Stomach (tissue), 9 donors: Measurements from ENCODE around the gene PDE4D. TPM values are rescaled to one million over a fixed set of nuclear protein-coding genes. Genes with fewer than 3 reads are reported as not detected.

ENCODE experiments used
- DNase-seq, 2 donors: peaks; one replicate each; pipeline versions ENCODE4 v3.0.0 to v3.0.0-alpha.2; 2013 to 2019
- H3K27ac ChIP-seq, 5 donors: fragments of 200-600 bp in 4 of 5; sonication (generic) in 4 of 5; one replicate each; pipeline ENCODE4 v1.5.1; 2013 to 2019; ENCODE audit warnings: mild to moderate bottlenecking in 1 of 5, moderate library complexity in 1 of 5
- H3K27me3 ChIP-seq, 3 donors: fragments of 200-600 bp; sonication (generic); one replicate each; pipeline ENCODE4 v1.5.1; 2017 to 2019; ENCODE audit warnings: mixed run types in 1 of 3
- H3K36me3 ChIP-seq, 4 donors: fragments of 200-600 bp; sonication (generic); 1 replicate in 3 of 4; 2 replicates in 1 of 4; pipeline ENCODE4 v1.5.1; 2016 to 2019
- H3K4me1 ChIP-seq, 4 donors: fragments of 200-600 bp; sonication (generic); one replicate each; pipeline ENCODE4 v1.5.1; 2016 to 2019
- H3K4me3 ChIP-seq, 4 donors: fragments of 200-600 bp; sonication (generic) in 3 of 4; one replicate each; pipeline ENCODE4 v1.5.1; 2016 to 2019; ENCODE audit warnings: mild to moderate bottlenecking in 1 of 4
- H3K9me3 ChIP-seq, 4 donors: fragments of 200-600 bp; sonication (generic); one replicate each; pipeline ENCODE4 v1.5.1; 2016 to 2019
- EP300 ChIP-seq: sonication (generic); formaldehyde crosslinking; IDR thresholded peaks from one replicate; pipeline ENCODE4 v1.6.1; 2017; ENCODE audit warnings: antibody characterized with exemption
- POLR2A ChIP-seq, 4 donors: fragments of 450-650 bp; IDR thresholded peaks; one replicate each; pipeline ENCODE4 v1.6.1; 2016; ENCODE audit warnings: antibody characterized with exemption in 4 of 4, control low read depth in 2 of 4, mild to moderate bottlenecking in 1 of 4, moderate library complexity in 1 of 4
- POLR2AphosphoS5 ChIP-seq, 3 donors: sonication (generic); formaldehyde crosslinking; IDR thresholded peaks; one replicate each; pipeline ENCODE4 v1.6.1; 2016; ENCODE audit warnings: antibody characterized with exemption in 3 of 3
- WGBS, 5 donors: extraction: QIAGEN DNeasy Blood & Tissue Kit in 3 of 5; methylation state at CpG; one replicate each; pipeline versions ENCODE4 v1.1.5 to v1.1.7; 2013 to 2018; 5-methylcytosine and 5-hydroxymethylcytosine counted together
- intact Hi-C: fragments of 100-400 bp; cut with DNase I; formaldehyde crosslinking; loops from one replicate; pipeline ENCODE4 v1.15.1; 2023; ENCODE audit warnings: low total_unique reads
- polyA plus RNA-seq, 3 donors: library from polyadenylated mRNA; stranded (reverse); fragments of 200-250 nt; gene quantifications; one replicate each; pipeline ENCODE4 v1.2.3, GENCODE V29; 2013
- total RNA-seq, 5 donors: library from RNA; depleted of rRNA; stranded (reverse); fragments of >200 nt; gene quantifications; one replicate each; pipeline versions ENCODE4 v1.1.0 to v1.2.3, GENCODE V29; 2014 to 2016
- TF ChIP-seq, protein P1 (sequence below), 7 experiments: fragments of 450-650 bp in 4 of 7; fragments of 200-600 bp in 3 of 7; sonication (generic) in 3 of 7; IDR thresholded peaks; one replicate each; pipeline ENCODE4 v1.5.1; 2016 to 2019; ENCODE audit warnings: antibody characterized with exemption in 7 of 7, control low read depth in 2 of 7, mild to moderate bottlenecking in 1 of 7
- donor health status: healthy with polysubstance abuse.
- donor health status: Bipolar disorder and iron deficiency.
- donor health status: healthy.

PDE4D gene
- total and polyA plus RNA-seq, 8 donors: 3.1 to 147 (median 97.3) TPM

DNA sequence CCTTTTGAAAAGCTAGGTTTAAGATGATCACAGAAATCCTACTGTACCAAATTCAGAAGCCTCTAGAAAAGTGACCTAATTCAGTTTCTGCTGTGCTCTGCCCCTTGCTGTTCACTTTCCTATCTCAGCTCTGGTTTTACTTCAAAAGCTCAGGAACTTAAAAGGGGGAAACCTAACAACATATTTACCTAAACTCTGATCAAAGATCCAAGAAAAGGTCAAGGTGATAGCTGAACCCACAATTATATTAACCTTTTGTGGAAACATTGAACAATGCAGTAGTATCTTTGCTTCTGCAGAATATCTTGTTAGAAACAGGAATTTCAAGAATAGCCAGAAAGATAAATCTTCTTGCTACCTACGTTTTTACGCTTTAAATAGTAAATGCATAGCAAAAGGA is 568.5 kb downstream of the PDE4D start:
- 34 to 68% (median 44%) methylated on average over 2 of the region's 2 CpGs for WGBS, 5 donors
- Histone ChIP-seq H3K36me3 (no peaks in the 10 kb centered on the region), H3K4me3 (no peak overlapping the region), H3K4me1 (peaks cover 7 to 23% (median 10%) of the 10 kb centered on the region in 4 donors), H3K27ac (no peak overlapping the region), H3K9me3 (no peaks in the 10 kb centered on the region), H3K27me3 (no peaks in the 10 kb centered on the region)
- no peak for DNase-seq
- intact Hi-C loops: no loop called here
- no peak for TF ChIP-seq EP300
- TF ChIP-seq POLR2A (IDR thresholded peaks at IDR 0.05): no peak
- no peak for TF ChIP-seq POLR2AphosphoS5 (IDR thresholded peaks at IDR 0.05)
- TF ChIP-seq, protein P1, sequence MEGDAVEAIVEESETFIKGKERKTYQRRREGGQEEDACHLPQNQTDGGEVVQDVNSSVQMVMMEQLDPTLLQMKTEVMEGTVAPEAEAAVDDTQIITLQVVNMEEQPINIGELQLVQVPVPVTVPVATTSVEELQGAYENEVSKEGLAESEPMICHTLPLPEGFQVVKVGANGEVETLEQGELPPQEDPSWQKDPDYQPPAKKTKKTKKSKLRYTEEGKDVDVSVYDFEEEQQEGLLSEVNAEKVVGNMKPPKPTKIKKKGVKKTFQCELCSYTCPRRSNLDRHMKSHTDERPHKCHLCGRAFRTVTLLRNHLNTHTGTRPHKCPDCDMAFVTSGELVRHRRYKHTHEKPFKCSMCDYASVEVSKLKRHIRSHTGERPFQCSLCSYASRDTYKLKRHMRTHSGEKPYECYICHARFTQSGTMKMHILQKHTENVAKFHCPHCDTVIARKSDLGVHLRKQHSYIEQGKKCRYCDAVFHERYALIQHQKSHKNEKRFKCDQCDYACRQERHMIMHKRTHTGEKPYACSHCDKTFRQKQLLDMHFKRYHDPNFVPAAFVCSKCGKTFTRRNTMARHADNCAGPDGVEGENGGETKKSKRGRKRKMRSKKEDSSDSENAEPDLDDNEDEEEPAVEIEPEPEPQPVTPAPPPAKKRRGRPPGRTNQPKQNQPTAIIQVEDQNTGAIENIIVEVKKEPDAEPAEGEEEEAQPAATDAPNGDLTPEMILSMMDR (IDR thresholded peaks at IDR 0.05): no peak

DNA sequence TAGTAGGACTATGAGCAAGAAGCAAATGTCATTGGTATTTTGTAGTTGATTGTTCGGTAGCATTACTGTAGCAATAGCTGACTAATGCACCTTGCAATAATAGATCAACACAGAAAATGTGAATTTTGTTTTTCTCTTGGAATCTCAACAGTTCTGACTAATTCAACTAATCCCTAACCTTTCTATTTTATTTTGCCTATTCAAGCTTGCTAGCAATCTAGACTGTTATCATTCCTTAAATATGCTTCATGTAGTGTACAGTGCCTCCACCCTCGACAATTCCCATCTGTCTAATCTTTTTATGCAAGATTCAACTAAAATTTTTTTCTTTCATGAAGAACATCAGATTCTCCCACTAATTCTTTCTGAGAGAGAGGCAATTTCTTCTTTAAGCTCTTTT is 570.6 kb downstream of the PDE4D start:
- TF ChIP-seq EP300: no peak
- no peak for TF ChIP-seq POLR2A (IDR thresholded peaks at IDR 0.05)
- TF ChIP-seq, protein P1 (IDR thresholded peaks at IDR 0.05): no peak
- no peak for TF ChIP-seq POLR2AphosphoS5 (IDR thresholded peaks at IDR 0.05)
- WGBS, 5 donors: 81 to 91% (median 84%) methylated on average over 2 of the region's 2 CpGs
- Histone ChIP-seq H3K4me1 (peaks cover 0 to 29% (median 9%) of the 10 kb centered on the region in 4 donors), H3K4me3 (no peak overlapping the region), H3K9me3 (no peaks in the 10 kb centered on the region), H3K27me3 (no peaks in the 10 kb centered on the region), H3K36me3 (no peaks in the 10 kb centered on the region), H3K27ac (no peak overlapping the region)
- no peak for DNase-seq
- intact Hi-C loops: no loop called here

DNA sequence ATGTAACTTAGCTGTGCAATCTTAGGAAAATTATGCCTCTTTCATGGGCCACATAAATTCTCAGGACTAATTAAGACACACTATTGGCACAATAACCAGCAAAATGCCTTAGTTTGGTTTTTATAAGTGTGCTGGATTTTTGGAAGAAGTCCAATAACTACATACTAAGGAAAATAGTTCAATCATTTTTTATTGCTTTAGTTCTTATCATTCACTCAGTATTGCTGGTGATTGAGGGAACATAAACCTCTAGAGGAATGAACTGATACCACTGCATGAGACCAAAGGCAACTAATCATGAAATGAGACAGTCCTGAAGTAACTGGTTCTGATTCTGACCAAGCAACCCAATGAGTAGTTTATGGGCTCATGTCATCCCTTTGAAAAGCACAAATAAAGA is 571.5 kb downstream of the PDE4D start:
- H3K27ac ChIP-seq: no peak overlapping the region
- TF ChIP-seq, protein P1 (IDR thresholded peaks at IDR 0.05): no peak
- TF ChIP-seq POLR2A (IDR thresholded peaks at IDR 0.05) (no peak), POLR2AphosphoS5 (IDR thresholded peaks at IDR 0.05) (no peak), EP300 (no peak)
- peaks cover 8 to 38% (median 16%) of the 10 kb centered on the region in 4 donors for H3K4me1 ChIP-seq

DNA sequence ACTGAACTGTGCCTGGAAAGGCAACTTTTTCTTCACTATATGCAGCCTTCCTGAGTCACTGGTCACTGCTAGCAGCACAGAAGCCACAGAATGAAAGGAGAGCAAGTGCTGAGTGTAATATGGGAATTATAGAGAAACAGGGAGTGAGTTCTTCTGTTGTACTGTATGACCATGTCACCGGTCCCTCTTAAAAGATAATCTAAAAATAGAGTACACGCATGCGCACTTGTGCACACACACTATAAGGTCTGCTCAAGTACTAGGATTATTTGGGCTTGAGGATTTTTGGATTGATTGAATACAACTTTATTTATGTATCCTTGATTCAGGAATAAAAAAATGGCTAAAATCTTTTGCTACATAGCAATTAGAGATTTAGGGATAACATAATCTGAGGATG is 571.9 kb downstream of the PDE4D start:
- no peak for TF ChIP-seq EP300
- TF ChIP-seq, protein P1 (IDR thresholded peaks at IDR 0.05): no peak
- TF ChIP-seq POLR2A (IDR thresholded peaks at IDR 0.05): no peak
- TF ChIP-seq POLR2AphosphoS5 (IDR thresholded peaks at IDR 0.05): no peak
- Histone ChIP-seq H3K27me3 (no peaks in the 10 kb centered on the region), H3K36me3 (no peaks in the 10 kb centered on the region), H3K4me3 (no peak overlapping the region), H3K27ac (no peak overlapping the region), H3K9me3 (no peaks in the 10 kb centered on the region), H3K4me1 (peaks cover 11 to 42% (median 21%) of the 10 kb centered on the region in 4 donors)
- 81 to 88% (median 84%) methylated on average over 3 of the region's 3 CpGs for WGBS, 5 donors
- no peak for DNase-seq
- intact Hi-C loops: no loop called here

More for the DNA sequence above, 571.5 kb downstream of the PDE4D start:
- Histone ChIP-seq H3K9me3 (no peaks in the 10 kb centered on the region), H3K27me3 (no peaks in the 10 kb centered on the region), H3K36me3 (no peaks in the 10 kb centered on the region), H3K4me3 (no peak overlapping the region)
- intact Hi-C loops: no loop called here
- no peak for DNase-seq
